T-helper 2 cell (primary cell): ENCODE measurements around the gene TYK2.

Source experiments
- DNase-seq, 5 experiments: peaks; one replicate each; pipeline versions ENCODE4 v3.0.0 to v3.0.0-alpha.2; 2012 to 2022

TYK2 gene

DNA sequence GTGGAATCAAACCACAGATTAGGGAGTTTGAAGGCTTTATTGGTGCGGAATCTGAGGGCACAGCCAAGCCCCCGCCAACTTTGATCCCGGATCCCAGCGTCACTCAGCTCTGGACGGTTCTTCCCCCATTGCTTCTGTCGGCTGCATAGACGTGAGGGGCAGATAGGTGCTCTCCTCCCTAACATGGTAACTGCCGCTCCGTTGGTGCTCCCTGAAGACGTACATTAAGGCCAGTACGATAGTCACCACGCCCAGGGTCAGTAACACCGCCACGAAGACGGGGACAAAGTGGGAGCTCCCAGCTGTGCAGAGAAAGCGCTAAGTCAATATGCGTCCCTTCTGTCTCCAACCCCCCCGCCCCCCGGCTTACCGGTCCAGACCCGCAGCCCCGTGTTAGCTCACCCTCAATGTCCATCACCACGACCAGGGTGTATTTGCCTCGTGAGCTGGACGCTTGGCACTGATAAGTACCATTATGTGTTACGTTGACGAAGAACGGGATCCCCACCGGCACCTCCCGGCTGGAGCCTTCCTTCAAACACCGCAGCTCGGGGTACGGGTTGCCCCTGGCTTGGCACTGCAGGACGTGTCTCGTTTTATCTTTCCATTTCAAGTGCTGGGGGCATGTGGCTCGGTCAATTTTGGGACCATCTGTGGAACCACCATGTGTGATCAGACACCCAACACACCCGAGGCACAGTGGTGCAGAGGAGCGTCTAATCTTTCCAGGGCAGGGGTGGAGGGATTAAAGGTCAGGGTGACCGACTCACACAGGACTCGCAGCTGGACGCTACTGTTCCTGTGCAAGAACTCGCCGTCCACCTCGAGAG lies 46.4 kb downstream of the TYK2 start:
- DNase-seq = no peak

DNA sequence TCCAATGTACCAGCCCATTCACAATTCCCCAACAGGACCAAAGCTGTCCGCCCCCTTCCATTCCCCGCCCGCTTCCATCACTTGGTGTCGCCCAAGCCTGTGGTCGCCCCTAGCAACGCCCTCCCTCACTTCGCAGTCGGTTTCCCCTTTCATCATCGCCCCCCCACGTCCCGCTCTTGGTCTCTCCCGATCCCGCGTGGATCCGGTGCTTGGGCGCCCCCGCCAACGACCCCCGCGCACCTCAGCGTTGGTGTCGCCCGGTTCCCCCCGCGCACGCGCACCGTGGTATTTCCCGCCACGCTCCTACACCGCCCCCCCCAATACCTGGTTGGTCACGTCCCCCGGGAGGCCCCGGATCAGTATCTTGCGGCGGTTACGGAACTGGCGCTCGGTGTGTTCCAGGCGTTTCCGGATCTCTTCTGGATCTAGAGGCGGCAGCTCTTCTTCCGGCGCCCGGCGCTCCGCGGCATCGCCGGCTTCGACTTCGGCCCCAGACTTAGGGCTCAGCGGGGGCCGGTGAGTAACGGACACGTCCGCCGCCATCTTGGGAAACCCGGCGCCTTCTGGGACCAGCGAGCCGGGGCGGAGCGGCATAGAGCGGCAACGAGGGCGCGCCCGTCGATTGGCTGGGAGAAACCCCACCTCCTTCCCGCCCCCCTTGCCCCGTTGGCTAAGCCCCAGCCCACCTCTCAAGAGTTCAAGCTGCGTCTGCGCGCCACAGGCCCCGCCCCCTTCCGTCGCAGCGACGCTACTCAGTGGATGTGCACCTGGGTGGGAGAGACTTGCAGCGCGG lies 47.2 kb downstream of the TYK2 start, which contains the start of gene RAVER1:
Gene RAVER1 (minus strand): TSS at position 565 of the 793 bp plus-strand sequence. CDS start 22 bp downstream, at position 543.
- peak; percentile 95 to 98 (median 97) for DNase-seq

DNA sequence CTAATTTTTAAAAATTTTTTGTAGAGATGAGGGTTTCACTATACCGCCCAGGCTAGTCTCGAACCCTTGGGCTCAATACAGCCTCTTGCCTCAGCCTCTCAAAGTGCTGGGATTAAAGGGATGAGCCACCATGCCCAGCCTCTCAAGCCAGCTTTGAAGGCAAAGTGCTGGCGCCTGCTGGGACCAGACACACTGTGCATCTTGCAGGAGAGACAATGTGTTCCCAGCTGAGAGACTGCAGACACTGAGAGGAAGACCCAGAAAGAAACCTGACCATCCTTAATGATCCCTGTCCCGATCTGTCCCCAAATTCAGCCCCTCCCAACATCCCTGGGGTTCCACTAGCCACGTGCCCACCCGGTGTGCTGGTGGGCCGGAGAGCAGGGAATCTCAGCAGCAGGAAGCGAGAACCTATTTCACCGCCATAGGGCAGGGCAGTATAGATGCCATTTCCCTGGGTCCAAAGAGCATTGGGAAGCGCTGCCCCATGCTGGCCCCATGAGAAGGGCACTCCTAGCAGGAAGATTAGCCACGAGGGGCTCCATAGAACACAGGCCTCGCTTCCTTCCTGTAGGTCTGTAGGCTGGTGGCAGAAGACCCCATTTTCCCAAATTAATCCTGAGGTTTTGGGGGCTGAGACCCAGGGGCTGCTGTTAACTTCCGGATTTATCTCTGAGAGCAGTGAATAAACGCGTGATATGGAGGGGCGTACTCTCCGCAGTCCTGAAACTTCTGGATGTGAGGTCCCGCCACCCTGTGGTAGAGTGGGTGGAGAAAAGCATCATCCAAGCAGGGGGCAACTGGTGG lies 48.0 kb downstream of the TYK2 start:
- no peak for DNase-seq

DNA sequence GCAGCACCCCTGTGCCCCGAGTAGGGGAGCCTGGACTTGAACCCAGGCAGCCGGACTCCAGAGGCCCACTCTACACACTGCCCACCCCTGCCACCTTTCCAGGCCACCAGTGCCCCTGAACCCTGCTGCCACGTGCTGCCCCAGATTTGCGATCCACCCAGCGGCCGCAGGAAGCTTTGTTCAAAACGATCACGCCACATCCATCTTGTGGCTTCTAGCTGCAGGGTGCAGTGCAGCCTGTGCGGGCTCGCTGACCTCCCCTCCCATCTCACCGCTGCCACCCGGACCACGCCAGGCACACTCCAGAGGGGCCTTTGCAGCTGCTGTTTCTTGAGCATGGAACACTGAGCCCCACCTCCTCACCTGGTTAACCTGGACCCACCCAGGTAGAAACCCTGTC lies 50.8 kb downstream of the TYK2 start:
- DNase-seq = no peak

DNA sequence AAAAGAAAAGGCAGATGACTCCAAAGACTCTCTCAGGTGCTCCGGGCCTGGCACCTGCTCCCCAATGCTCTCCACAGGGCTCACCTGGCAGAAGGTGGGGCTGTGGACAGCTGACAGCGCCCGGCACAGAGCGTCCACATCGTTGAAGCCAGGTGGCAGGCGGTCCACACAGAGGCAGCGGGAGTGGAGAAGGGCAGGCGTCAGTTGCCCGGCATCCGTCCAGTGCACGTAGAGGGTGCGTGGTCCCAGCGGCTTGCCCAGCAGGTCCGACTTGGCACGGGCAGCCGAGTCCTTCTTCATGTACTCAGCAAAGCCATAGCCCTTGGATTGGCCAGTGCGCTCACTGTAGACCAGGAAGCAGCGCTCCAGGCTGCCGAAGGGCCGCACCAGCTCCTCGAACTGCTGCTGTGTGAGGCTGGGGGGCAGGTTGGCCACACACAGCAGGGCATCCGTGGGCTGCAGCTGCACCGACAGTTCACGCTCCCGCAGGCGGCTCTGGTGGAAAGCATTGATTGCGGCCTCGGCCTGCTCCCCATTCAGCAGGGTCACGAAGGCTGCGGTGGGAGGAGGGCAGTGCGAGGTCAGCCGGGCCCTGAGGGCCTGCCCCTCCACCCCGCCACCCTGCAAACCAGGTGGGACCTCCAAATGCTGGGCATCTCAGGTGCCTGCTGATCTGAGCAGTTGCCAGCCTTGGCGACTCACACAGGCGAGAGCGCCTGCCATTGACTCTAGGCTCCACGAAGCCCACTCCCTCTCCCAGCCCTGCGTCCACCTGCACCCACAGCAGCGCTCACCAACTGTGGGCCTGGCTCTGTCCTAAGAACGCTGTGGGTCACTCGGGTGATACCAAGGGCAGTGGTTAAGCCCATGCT lies 51.6 kb downstream of the TYK2 start:
- DNase-seq = no peak

DNA sequence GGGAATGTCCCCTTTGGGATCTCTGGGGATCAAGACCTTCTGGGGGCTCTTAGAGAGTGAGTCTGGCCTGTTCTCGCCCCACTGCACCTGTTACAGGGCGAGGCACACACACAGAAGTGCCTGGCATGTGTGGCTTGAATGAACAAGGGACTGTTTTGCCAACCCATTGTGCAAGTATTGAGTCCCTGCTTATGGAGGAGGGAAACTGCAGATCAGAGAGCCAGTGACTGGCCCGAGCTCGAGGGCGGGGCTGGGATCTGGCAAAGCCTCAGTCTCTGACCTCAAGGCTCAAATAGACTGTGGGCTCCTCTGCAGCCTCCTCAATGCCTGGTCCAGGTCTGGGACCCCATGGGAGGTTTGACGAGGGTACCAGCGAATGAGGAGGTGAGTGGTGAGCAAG lies 52.6 kb downstream of the TYK2 start:
- DNase-seq = no peak

DNA sequence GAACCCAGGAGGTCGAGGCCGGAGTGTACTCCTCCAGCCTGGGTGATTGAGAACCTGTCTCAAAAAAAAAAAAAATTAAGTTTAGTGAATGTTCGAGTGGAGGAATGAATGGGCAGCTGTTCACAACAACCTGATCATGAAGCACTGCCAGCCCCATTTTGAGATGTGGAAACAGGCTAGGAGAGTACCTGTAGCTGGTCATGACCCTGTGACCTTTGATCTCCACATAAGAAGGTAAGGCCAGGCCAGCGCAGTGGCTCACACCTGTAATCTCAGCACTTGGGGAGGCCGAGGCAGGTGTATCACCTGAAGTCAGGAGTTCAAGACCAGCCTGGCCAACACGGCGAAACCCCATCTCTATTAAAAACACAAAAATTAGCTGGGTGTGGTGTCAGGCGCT lies 54.6 kb downstream of the TYK2 start:
- DNase-seq = no peak

DNA sequence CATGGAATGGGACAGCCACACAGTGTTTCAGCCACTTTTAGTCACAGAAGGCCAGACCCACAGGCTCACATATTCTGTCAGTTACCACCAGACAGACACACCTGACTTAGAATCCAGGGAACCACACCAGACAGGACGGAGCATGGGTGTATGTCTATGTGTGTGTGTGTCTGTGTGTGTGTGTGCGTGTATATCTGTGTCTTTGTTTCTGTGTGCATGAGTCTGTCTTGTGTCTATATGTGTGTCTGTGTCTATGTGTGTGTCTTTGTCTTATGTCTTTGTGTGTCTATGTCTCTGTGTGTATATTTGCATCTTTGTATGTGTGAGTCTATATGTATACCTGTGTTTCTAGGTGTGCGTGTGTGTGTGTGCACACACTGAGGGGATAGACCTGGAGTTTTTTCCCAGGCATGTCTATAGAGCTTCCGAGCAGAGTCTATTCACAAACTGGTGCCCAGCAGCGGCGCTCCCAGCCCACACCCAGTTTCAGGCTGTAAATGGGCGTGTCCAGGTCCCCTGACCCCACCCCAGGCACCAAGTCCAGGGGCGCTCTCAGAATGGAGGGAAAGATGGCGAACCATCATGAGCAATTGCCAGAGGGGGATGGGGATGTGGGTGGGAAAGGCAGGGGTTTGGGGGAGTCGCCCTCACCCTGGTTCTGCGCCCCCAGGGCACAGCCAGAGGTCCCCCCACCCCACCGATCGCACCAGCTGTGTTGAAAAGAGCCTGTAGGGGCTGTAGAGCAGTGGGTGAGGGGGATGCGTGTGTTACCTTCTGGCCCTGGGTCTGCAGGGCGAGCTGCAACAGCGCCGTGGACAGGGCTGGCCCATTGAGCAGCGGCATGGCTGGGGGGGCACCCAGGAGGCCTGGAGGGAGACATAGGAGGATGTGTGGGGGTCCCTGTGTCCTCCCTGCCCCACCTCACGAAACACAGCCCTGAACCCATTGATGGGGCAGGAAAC lies 58.2 kb downstream of the TYK2 start:
- no peak for DNase-seq

DNA sequence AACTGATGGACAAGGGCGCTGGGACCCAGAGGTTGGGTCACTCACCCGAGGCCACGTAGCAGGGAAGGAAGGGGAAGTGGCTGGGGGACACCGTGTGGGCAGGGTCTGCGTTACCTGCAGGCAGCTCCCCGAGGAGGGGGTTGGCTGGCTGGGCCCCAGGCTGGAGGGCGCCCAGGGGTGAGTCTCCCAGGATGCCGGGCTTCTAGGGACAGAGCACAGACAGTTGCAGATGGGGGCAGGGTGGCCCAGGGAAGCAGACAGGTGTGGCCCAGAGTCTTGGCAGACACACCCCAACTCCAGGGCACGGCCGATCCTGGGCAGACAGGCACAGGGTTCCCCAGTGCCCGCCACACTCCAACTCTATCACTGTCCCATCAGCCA lies 59.0 kb downstream of the TYK2 start:
- DNase-seq = no peak

DNA sequence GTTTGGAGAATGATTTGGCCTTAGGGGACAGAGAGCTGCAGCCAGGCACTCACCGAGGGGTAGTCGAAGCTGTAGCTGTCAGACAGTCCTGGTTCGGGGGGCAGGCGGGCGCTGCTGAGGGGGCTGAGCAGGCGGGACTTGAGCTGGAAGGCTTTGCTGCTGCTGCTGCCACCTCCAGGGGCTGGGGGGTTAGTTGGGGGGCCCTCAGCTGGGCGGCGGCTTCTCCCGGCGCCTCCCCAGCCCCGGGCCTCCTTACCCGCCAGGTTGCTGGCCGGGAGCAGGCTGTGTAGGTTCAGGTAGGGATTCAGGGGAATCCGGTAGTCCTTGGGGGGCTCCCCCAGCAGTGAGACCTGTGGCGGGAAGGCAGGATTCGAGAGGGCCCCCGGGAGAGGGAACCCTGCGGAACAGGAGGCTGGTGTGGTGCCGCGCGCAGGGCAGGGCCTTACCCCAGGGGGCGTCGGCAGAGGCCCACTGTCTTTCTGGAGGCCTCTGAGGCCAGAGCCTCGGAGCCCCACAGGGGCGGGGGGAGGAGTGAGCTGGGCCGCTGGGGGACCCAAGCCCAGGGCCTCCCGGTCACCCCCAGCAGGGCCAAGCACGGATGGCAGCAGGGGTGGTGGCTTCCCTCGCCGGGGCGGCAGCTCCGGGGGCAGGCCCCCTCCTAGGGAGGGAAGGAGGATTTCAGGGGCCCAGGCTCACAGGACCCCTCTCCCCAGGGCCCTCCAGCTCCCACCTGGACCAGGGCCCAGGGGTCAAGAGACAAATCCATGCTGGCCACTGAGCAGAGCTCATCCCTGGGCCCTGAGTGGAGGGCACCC lies 59.6 kb downstream of the TYK2 start:
- DNase-seq = no peak

DNA sequence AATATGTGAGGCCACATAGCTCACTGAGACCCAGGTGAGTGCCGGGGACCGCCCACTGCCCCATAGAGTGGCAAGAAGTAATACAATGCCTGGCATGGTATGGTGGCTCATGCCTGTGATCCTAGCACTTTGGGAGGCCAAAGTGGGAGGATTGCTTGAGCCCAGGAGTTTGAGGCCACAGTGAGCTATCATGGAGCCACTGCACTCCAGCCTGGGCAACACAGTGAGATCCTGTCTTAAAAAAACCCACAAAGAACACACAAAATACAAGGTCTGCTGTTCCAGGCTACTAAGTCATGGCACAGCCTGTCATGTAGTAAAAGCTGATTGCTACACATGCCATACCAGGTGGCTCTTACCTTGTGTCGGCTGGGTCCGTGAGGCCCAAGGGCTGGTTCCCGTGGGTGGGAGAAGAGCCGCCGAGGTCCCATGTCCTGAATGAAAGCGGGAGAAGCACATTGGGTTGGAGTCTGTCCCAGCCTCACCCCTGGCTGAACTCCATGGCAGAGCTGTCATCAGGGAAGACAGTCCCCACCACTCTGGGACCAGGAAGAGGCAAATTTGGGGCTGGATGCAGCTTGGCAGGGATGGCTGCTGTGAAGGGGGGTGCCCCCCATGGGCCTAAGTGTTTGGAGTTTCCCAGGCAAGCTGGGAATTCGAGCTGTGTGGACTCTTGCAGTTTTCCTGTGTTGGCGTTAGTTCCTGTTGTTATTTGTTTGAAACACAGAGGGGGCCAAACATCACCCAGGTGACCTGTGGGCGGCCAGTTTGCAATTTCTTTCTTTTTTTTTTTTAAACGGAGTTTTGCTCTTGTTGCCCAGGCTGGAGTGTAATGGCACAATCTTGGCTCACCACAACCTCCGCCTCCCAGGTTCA lies 61.3 kb downstream of the TYK2 start:
- DNase-seq = no peak

DNA sequence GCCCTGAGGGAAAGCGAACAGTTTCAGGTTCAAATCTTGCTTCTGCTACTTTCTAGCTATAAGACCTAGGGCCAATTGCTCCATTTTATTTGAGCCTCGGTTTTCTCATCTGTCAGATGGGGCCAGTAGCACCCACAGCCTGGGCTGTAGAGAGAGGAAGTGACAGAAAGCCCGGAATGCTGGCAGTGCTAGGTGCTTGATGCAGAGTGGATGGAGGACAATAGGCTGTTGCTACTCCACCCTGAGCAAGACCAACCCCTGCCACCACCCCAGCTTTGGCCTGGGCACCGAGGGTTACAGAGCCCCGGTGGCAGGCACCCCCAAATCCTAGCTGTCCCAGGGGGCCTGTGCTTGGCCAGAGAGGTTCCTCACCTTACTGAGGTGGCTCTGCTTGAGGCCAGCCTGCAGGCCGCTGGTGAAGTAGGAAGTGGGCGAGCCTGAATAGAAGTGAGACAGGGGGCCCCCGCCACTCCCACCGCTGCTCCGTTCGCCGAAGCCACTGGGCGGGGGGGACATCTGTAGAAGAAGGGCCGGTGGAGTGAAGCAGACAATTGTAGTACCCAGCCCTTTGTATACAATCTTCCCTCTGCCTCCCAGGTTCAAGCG lies 62.4 kb downstream of the TYK2 start:
- no peak for DNase-seq

DNA sequence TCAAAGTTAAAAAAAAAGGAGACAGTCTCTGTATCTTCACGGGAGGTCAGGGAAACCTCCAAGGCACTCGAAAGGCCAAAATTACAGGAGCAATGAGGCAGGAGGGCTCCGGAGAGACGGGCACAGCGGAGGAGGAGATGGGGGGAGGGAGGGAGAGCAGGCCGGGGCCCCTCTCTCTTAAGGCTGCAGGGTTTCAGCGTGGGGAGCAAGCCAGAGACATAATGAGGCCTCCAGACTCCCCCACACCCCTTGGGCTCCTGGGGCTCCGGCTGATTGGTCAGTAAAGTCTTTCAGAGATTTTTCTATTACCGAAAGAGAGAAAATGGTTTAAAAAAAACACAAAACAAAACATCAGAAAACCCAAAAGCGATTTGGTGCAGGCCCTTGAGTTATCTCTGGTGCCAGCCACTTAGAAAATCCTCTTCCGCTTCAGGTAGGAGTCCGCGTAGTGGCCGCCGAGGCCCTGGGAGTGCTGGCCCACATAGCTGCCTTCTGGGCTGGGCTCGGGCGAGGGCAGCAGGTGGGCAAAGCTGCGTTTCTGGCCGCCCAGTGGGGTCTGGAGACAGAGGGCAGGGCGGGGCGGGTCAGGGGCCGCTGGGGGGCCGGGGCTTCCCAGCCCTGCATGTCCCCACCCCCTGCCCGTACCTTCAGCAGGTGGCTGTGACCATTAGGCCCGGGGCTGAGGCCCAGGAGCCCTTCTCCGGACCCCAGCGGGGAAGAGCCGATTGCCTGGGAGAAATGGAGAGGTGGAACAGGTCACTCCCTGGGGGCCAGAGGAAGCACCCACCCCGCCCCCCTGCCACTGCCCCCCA lies 63.1 kb downstream of the TYK2 start:
- no peak for DNase-seq

DNA sequence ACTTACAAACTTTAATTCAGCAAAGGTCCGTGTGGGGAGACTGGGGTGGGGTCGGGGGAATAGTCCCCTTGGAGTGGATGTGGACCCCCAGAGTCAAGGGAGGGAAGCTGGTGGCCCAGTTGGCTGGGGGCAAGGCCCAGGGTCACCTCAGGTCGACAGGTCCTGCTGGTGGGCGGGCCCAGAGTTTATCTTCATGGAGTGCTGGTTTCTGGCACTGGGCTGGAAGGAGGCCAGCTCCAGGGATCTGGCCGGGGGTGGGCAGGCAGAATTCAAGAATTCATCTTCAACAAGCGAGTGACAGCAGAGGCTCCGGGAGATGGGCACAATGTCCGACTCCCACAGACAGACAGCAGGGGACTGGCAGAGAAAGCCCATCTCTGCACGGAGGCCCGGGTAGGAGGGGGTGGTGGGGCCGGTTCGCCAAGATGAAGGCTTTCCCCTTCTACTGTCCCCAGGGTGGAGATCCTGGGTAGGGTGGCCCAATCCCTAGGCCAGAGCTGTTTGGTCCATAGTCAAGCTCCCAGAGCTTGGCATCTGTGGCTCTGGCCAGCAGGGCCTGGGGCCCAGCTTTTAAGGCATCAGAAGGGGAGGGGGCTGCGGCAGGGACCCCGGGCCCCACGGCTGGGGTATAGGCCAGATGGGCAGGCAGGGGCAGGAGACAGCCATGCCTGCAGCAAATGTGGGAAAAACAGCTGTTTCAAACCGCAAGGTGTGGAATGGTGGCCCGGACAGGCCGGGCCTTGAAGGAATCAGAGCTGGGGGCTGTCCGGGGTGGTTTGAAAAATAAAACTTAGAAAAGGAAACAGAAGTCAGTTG lies 63.9 kb downstream of the TYK2 start:
- no peak for DNase-seq

DNA sequence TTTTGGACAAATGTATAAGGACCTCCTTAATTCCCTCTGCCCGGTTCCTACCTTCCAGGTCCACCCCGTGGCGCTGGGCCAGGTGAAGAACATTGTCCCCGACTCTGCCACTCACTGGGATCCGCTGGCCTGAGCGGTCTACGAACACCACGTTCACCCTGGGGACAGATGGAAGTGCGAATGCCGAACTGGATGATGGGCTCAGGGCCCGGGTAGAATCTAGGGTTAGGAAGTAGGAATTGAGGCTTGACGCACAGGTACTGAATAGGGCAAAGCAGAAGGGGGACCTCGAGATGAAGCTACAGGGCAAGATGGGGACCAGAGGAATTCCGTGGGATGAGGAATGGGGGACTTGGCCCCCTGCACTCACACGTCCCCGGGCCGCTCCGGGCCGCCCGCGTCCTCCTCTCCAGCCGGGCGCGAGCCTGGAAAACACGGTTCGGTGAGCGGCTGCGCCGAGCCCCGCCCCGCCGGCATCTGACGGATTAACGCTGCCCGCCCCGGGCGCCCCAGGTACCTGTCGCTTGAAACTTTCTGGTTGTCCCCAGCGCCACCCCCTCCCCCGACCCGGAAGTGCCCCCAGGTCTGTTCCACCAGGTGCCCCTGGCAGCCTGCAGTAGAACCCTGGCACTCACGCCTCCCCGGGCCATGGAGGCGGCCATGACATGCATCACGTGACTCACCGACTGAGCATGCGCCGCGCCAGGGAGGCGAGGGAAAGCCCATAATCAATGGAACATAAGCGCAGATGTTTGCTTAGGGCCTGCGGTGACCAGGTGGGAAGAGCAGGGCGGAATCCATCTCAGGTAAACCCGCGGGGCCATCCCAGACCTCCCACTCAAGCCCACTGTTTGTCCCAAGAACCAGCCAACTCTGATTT lies 64.8 kb downstream of the TYK2 start, which contains the start of gene FDX2:
Gene FDX2 (minus strand): TSS at position 681 of the 880 bp plus-strand sequence. CDS start 19 bp downstream, at position 662.
- peak; percentile 78 to 90 (median 89) for DNase-seq
